Measurements from ENCODE around the gene MICAL2. TPM values are rescaled to one million over a fixed set of nuclear protein-coding genes. Genes with fewer than 3 reads are reported as not detected.

Gene MICAL2
- total RNA-seq, 1 donor from 2014 or later = 20.8 TPM

GRCh38 chr11:12158909-12159308 is 48.5 kb downstream of the MICAL2 start:
- Mint-ChIP-seq H3K9me3 (ENCODE audit: unreplicated experiment) (no peaks in the 10 kb centered on the region), H3K4me1 (ENCODE audit: unreplicated experiment) (peaks cover 79% of the 10 kb centered on the region), H3K27ac (ENCODE audit: unreplicated experiment) (peak overlapping the region; percentile 92), H3K36me3 (ENCODE audit: unreplicated experiment) (no peaks in the 10 kb centered on the region), H3K27me3 (ENCODE audit: unreplicated experiment) (no peaks in the 10 kb centered on the region), H3K4me3 (ENCODE audit: unreplicated experiment) (no peak overlapping the region)
- TF ChIP-seq CTCF (IDR thresholded peaks at IDR 0.05) = no peak
- DNase-seq (ENCODE audit: extremely low spot score, unreplicated experiment) = no peak

- peak; percentile 15 for TF ChIP-seq CTCF (IDR thresholded peaks at IDR 0.05)
- no peaks in the 10 kb centered on the region for H3K36me3 Mint-ChIP-seq (ENCODE audit: unreplicated experiment)
- H3K27me3 Mint-ChIP-seq (ENCODE audit: unreplicated experiment) = no peaks in the 10 kb centered on the region
- H3K4me1 Mint-ChIP-seq (ENCODE audit: unreplicated experiment) = peaks cover 79% of the 10 kb centered on the region
- no peaks in the 10 kb centered on the region for H3K9me3 Mint-ChIP-seq (ENCODE audit: unreplicated experiment)
- no peak overlapping the region for H3K4me3 Mint-ChIP-seq (ENCODE audit: unreplicated experiment)
- no peak for DNase-seq (ENCODE audit: extremely low spot score, unreplicated experiment)
- peak overlapping the region; percentile 92 for H3K27ac Mint-ChIP-seq (ENCODE audit: unreplicated experiment)
These were observed 49.1 kb downstream of the MICAL2 start for GRCh38 chr11:12159351-12160099.

- Mint-ChIP-seq H3K27ac (ENCODE audit: unreplicated experiment) (peak overlapping the region; percentile 92), H3K4me3 (ENCODE audit: unreplicated experiment) (no peak overlapping the region), H3K4me1 (ENCODE audit: unreplicated experiment) (peaks cover 76% of the 10 kb centered on the region), H3K36me3 (ENCODE audit: unreplicated experiment) (no peaks in the 10 kb centered on the region), H3K9me3 (ENCODE audit: unreplicated experiment) (no peaks in the 10 kb centered on the region), H3K27me3 (ENCODE audit: unreplicated experiment) (no peaks in the 10 kb centered on the region)
- no peak for DNase-seq (ENCODE audit: extremely low spot score, unreplicated experiment)
- TF ChIP-seq CTCF (IDR thresholded peaks at IDR 0.05) = no peak
These were observed 49.8 kb downstream of the MICAL2 start for GRCh38 chr11:12160231-12160630.

- Mint-ChIP-seq H3K4me1 (ENCODE audit: unreplicated experiment) (peaks cover 76% of the 10 kb centered on the region), H3K9me3 (ENCODE audit: unreplicated experiment) (no peaks in the 10 kb centered on the region), H3K27ac (ENCODE audit: unreplicated experiment) (peak overlapping the region; percentile 92), H3K27me3 (ENCODE audit: unreplicated experiment) (no peaks in the 10 kb centered on the region), H3K4me3 (ENCODE audit: unreplicated experiment) (no peak overlapping the region), H3K36me3 (ENCODE audit: unreplicated experiment) (no peaks in the 10 kb centered on the region)
- TF ChIP-seq CTCF (IDR thresholded peaks at IDR 0.05) = no peak
- DNase-seq (ENCODE audit: extremely low spot score, unreplicated experiment) = no peak
These were observed 50.3 kb downstream of the MICAL2 start for GRCh38 chr11:12160680-12161079.

GRCh38 chr11:12161137-12161536 is 50.7 kb downstream of the MICAL2 start:
- TF ChIP-seq CTCF (IDR thresholded peaks at IDR 0.05) = no peak
- H3K4me3 Mint-ChIP-seq (ENCODE audit: unreplicated experiment) = no peak overlapping the region
- no peaks in the 10 kb centered on the region for H3K9me3 Mint-ChIP-seq (ENCODE audit: unreplicated experiment)
- no peak for DNase-seq (ENCODE audit: extremely low spot score, unreplicated experiment)
- peak overlapping the region; percentile 92 for H3K27ac Mint-ChIP-seq (ENCODE audit: unreplicated experiment)
- H3K27me3 Mint-ChIP-seq (ENCODE audit: unreplicated experiment) = no peaks in the 10 kb centered on the region
- H3K36me3 Mint-ChIP-seq (ENCODE audit: unreplicated experiment) = no peaks in the 10 kb centered on the region
- peaks cover 77% of the 10 kb centered on the region for H3K4me1 Mint-ChIP-seq (ENCODE audit: unreplicated experiment)

All from osteocyte (in vitro differentiated cells).